Glutamatergic neuron (in vitro differentiated cells): ENCODE results near the gene TANGO2. TPM values are rescaled to one million over a fixed set of nuclear protein-coding genes. Genes with fewer than 3 reads are reported as not detected.
A peak's percentile ranks its signal among the peaks of the same experiment; 100 is the strongest.

Experiments used
- DNase-seq: peaks from one replicate; pipeline ENCODE4 v3.0.0; 2022
- H3K27ac Mint-ChIP-seq: one replicate; pipeline ENCODE4 v1.8.0; 2020; ENCODE audit warnings: mild to moderate bottlenecking, mixed read lengths, inconsistent platforms; ENCODE audit not compliant: unreplicated experiment
- H3K27me3 Mint-ChIP-seq: one replicate; pipeline ENCODE4 v1.8.0; 2020; ENCODE audit warnings: mild to moderate bottlenecking, moderate library complexity, mixed read lengths, inconsistent platforms; ENCODE audit not compliant: unreplicated experiment
- H3K36me3 Mint-ChIP-seq: one replicate; pipeline ENCODE4 v1.8.0; 2020; ENCODE audit warnings: mild to moderate bottlenecking, mixed read lengths, inconsistent platforms; ENCODE audit not compliant: unreplicated experiment
- H3K4me1 Mint-ChIP-seq: one replicate; pipeline ENCODE4 v1.8.0; 2020; ENCODE audit warnings: mild to moderate bottlenecking, low read depth, mixed read lengths, inconsistent platforms; ENCODE audit not compliant: unreplicated experiment
- H3K4me3 Mint-ChIP-seq: one replicate; pipeline ENCODE4 v1.8.0; 2020; ENCODE audit warnings: mild to moderate bottlenecking, mixed read lengths, inconsistent platforms; ENCODE audit not compliant: unreplicated experiment
- H3K9me3 Mint-ChIP-seq: one replicate; pipeline ENCODE4 v1.8.0; 2020; ENCODE audit warnings: mild to moderate bottlenecking, moderate library complexity, mixed read lengths, inconsistent platforms; ENCODE audit not compliant: unreplicated experiment
- CTCF ChIP-seq: fragments of 200-600 bp; sonication (generic); IDR thresholded peaks from one replicate; pipeline ENCODE4 v1.5.0; 2021; ENCODE audit not compliant: partially characterized antibody, unreplicated experiment
- total RNA-seq: library from RNA; stranded (reverse); fragmentation: NEBNext Ultra II Directional; extraction: Animal tissue kit (Norgen Biotek cat#: 25700); gene quantifications from one replicate; pipeline ENCODE4 v1.2.1, GENCODE V29; 2021; ENCODE audit not compliant: unreplicated experiment

TANGO2 gene
- total RNA-seq, 1 donor from 2014 or later = 31.8 TPM

GRCh38 chr22:20062043-20062765 is 41.3 kb downstream of the TANGO2 start:
- H3K4me3 Mint-ChIP-seq = no peak overlapping the region
- H3K36me3 Mint-ChIP-seq = no peaks in the 10 kb centered on the region
- H3K27me3 Mint-ChIP-seq = peaks cover 6% of the 10 kb centered on the region
- DNase-seq = no peak
- H3K27ac Mint-ChIP-seq = no peak overlapping the region
- TF ChIP-seq CTCF = no peak
- H3K9me3 Mint-ChIP-seq = peaks cover 6% of the 10 kb centered on the region
- no peaks in the 10 kb centered on the region for H3K4me1 Mint-ChIP-seq

GRCh38 chr22:20062766-20063083 is 41.8 kb downstream of the TANGO2 start:
- no peak for DNase-seq
- Mint-ChIP-seq H3K4me3 (peak overlapping the region; percentile 55), H3K27ac (peak overlapping the region; percentile 33), H3K36me3 (no peaks in the 10 kb centered on the region), H3K27me3 (peaks cover 6% of the 10 kb centered on the region), H3K9me3 (peaks cover 6% of the 10 kb centered on the region), H3K4me1 (no peaks in the 10 kb centered on the region)
- no peak for TF ChIP-seq CTCF

- no peak for DNase-seq
- Mint-ChIP-seq H3K9me3 (peaks cover 7% of the 10 kb centered on the region), H3K4me1 (no peaks in the 10 kb centered on the region), H3K27ac (no peak overlapping the region), H3K4me3 (no peak overlapping the region), H3K36me3 (no peaks in the 10 kb centered on the region), H3K27me3 (peaks cover 4% of the 10 kb centered on the region)
- TF ChIP-seq CTCF = no peak
Measured at GRCh38 chr22:20063271-20064139, 42.6 kb downstream of the TANGO2 start.

- H3K9me3 Mint-ChIP-seq = peaks cover 10% of the 10 kb centered on the region
- DNase-seq = no peak
- H3K4me3 Mint-ChIP-seq = no peak overlapping the region
- no peak overlapping the region for H3K27ac Mint-ChIP-seq
- no peak for TF ChIP-seq CTCF
- H3K27me3 Mint-ChIP-seq = peaks cover 7% of the 10 kb centered on the region
- H3K4me1 Mint-ChIP-seq = no peaks in the 10 kb centered on the region
- H3K36me3 Mint-ChIP-seq = no peaks in the 10 kb centered on the region
Measured at GRCh38 chr22:20064140-20064480, 43.2 kb downstream of the TANGO2 start.
